ENCODE data around the gene ATE1.

DNA sequence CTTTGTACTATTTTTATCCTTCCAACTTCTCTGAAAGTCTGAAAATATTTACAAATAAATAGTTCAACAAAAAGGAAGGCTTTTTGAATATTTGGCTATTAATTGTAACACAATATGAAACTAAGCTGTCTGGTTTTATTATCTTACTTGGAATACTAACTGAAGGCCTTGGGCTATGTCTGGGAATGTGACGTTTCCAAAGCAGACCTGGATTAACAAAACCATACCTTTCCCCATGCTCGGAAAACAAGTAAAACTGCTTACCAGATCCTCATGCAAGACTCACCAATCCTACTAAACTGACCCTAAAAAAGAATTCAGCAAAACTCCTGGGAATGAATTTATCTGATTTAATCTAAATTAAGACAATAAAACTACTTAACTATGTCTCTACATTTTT lies 116.4 kb downstream of the ATE1 start:
- TF ChIP-seq, protein P1, sequence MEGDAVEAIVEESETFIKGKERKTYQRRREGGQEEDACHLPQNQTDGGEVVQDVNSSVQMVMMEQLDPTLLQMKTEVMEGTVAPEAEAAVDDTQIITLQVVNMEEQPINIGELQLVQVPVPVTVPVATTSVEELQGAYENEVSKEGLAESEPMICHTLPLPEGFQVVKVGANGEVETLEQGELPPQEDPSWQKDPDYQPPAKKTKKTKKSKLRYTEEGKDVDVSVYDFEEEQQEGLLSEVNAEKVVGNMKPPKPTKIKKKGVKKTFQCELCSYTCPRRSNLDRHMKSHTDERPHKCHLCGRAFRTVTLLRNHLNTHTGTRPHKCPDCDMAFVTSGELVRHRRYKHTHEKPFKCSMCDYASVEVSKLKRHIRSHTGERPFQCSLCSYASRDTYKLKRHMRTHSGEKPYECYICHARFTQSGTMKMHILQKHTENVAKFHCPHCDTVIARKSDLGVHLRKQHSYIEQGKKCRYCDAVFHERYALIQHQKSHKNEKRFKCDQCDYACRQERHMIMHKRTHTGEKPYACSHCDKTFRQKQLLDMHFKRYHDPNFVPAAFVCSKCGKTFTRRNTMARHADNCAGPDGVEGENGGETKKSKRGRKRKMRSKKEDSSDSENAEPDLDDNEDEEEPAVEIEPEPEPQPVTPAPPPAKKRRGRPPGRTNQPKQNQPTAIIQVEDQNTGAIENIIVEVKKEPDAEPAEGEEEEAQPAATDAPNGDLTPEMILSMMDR (IDR thresholded peaks at IDR 0.05; ENCODE audit: insufficient read depth, low read depth, low read length) = no peak
- no peak for TF ChIP-seq EZH2 (IDR thresholded peaks at IDR 0.05; ENCODE audit: insufficient read depth, low read length)
